Activated T-cell treated with anti-CD3 and anti-CD28 coated beads for 24 hours (primary cell): ENCODE data around the gene RPA3.
"Not testable (repeated sequence)": the region's sequence is repeated elsewhere in the genome, so short reads cannot be mapped to it uniquely, and the experiment has no call there.

Source experiments
- DNase-seq: peaks from one replicate; pipeline ENCODE4 v3.0.0-alpha.2; 2020; ENCODE audit warnings: low read depth

Gene RPA3

GRCh38 chr7:7694542-7694941 lies 23.9 kb downstream of the RPA3 start:
- no peak for DNase-seq

GRCh38 chr7:7693881-7694280 lies 24.5 kb downstream of the RPA3 start:
- DNase-seq: no peak

- no peak for DNase-seq
These were observed 29.5 kb downstream of the RPA3 start for GRCh38 chr7:7688956-7689355.

- no peak for DNase-seq
These were observed 30.1 kb downstream of the RPA3 start for GRCh38 chr7:7688310-7688709.

- no peak for DNase-seq
These were observed 30.6 kb downstream of the RPA3 start for GRCh38 chr7:7687800-7688199.

- no peak for DNase-seq
These were observed 31.4 kb downstream of the RPA3 start for GRCh38 chr7:7686811-7687508.

- no peak for DNase-seq
These were observed 35.5 kb downstream of the RPA3 start for GRCh38 chr7:7682861-7683260.

- no peak for DNase-seq
These were observed 36.5 kb downstream of the RPA3 start for GRCh38 chr7:7681936-7682329.

GRCh38 chr7:7681191-7681935 lies 37.0 kb downstream of the RPA3 start:
- peak; percentile 42 for DNase-seq

- DNase-seq: not testable (repeated sequence)
These were observed 38.8 kb downstream of the RPA3 start for GRCh38 chr7:7679640-7680039.

- DNase-seq: no peak
These were observed 42.7 kb downstream of the RPA3 start for GRCh38 chr7:7675686-7676085.

- no peak for DNase-seq
These were observed 45.2 kb downstream of the RPA3 start for GRCh38 chr7:7673240-7673550.

GRCh38 chr7:7672545-7673239 lies 45.7 kb downstream of the RPA3 start:
- DNase-seq: no peak

- DNase-seq: no peak
These were observed 47.0 kb downstream of the RPA3 start for GRCh38 chr7:7671361-7671760.

- no peak for DNase-seq
These were observed 47.9 kb downstream of the RPA3 start for GRCh38 chr7:7670490-7670889.

- DNase-seq: no peak
These were observed 49.7 kb downstream of the RPA3 start for GRCh38 chr7:7668706-7669105.

- no peak for DNase-seq
These were observed 51.2 kb downstream of the RPA3 start for GRCh38 chr7:7667187-7667586.

- DNase-seq: no peak
These were observed 53.4 kb downstream of the RPA3 start for GRCh38 chr7:7665031-7665430.

GRCh38 chr7:7664291-7664690 lies 54.1 kb downstream of the RPA3 start:
- no peak for DNase-seq

- no peak for DNase-seq
These were observed 55.9 kb downstream of the RPA3 start for GRCh38 chr7:7662527-7662926.

GRCh38 chr7:7656459-7656858 lies 61.9 kb downstream of the RPA3 start:
- not testable (repeated sequence) for DNase-seq

GRCh38 chr7:7654964-7655715 lies 63.3 kb downstream of the RPA3 start:
- no peak for DNase-seq
